ENCODE results near the gene LCAT. TPM values are rescaled to one million over a fixed set of nuclear protein-coding genes. Genes with fewer than 3 reads are reported as not detected.

Gene LCAT
- total and polyA plus RNA-seq, 9 of the 15 experiments (the other 6 are each of a cell fraction or from before 2014, with no cell fraction given) = 0.46 to 21.0 (median 5.0) TPM

GRCh38 chr16:67942510-67943255 is 1.2 kb downstream of the LCAT start:
- Histone ChIP-seq H3K4me1 (replicated peaks in 1 of 2; ENCODE audit: control insufficient read depth in 2 of 2, insufficient read depth in 2 of 2, low read length in 2 of 2) (peaks cover 10 to 70% of the 10 kb centered on the region in 2 experiments; a peak in 4 of 5 replicates), H3K9me1 (ENCODE audit: control insufficient read depth, insufficient read depth, low read length) (no peaks in the 10 kb centered on the region), H3K79me2 (ENCODE audit: control insufficient read depth, insufficient read depth, low read length) (no peaks in the 10 kb centered on the region), H3K9me3 (replicated peaks; ENCODE audit: control insufficient read depth, insufficient read depth, low read depth, low read length) (no peaks in the 10 kb centered on the region; the same call in 1 of the 2 replicates), H3K27ac (ENCODE audit: extremely low read depth, low read depth, low read length) (no peak overlapping the region), H3K4me3 (no peak overlapping the region), H2AFZ (ENCODE audit: low read depth, low read length) (no peak overlapping the region), H3K9ac (ENCODE audit: insufficient read depth in 1 of 2, low read depth in 2 of 2, low read length in 2 of 2) (no peak overlapping the region), H3K36me3 (ENCODE audit: control insufficient read depth, insufficient read depth, low read length) (peaks cover 67% of the 10 kb centered on the region; the same call in 2 of the 3 replicates), H3K4me2 (ENCODE audit: insufficient read depth, low read length) (no peak overlapping the region), H3K27me3 (ENCODE audit: control insufficient read depth in 2 of 2, insufficient read depth in 2 of 2, low read length in 2 of 2) (no peaks in the 10 kb centered on the region), H4K20me1 (replicated peaks; ENCODE audit: control insufficient read depth, insufficient read depth, low read length) (peaks cover 16% of the 10 kb centered on the region; the same call in 1 of the 2 replicates)
- peak; percentile 7 for ATAC-seq
- no TSS peak for BruUV-seq (replicated peaks)
- DNase-seq (ENCODE audit: extremely low read depth in 1 of 4, low spot score in 3 of 4) = no peak
- ChIA-PET POLR2A (interaction anchor here (0.6 to 2.4 kb wide), 6 partner anchors 11 to 286 kb away, joined by 3 to 9 read pairs (median 4); partner anchors contain the start of gene CTRL), CTCF (ENCODE audit: low intra/inter-chr PET ratio) (interaction anchor here (1.4 kb wide), 1 partner anchor 126 kb away, joined by 6 read pairs; no protein-coding TSS in a partner anchor)
- in situ Hi-C loops (cut with MboI) = no loop called here
- intact Hi-C loops (cut with micrococcal nuclease) = no loop called here
- no peak for FAIRE-seq
- WGBS (ENCODE audit: insufficient coverage, low coverage, missing lambda C conversion rate) = 89% methylated on average over 20 of the region's 27 CpGs
- TF ChIP-seq RBFOX2 (IDR thresholded peaks at IDR 0.05; ENCODE audit: low read depth, low read length) (peak; percentile 43; the same call in 1 of the 2 replicates), CLOCK (CRISPR knock-in tag; IDR thresholded peaks at IDR 0.05; ENCODE audit: borderline replicate concordance) (no peak), PCBP2 (IDR thresholded peaks at IDR 0.05; ENCODE audit: low read depth, low read length, poor library complexity, severe bottlenecking) (no peak), SIX5 (IDR thresholded peaks at IDR 0.05; ENCODE audit: borderline replicate concordance in 1 of 2, insufficient read depth in 1 of 2, low read depth in 1 of 2, low read length in 2 of 2) (no peak), POLR2G (IDR thresholded peaks at IDR 0.05; ENCODE audit: low read depth, low read length) (peak; percentile 75), RBM22 (IDR thresholded peaks at IDR 0.05; ENCODE audit: low read depth, low read length, poor library complexity, severe bottlenecking) (no peak), ZBTB33 (CRISPR knock-in tag; IDR thresholded peaks at IDR 0.05) (peak; percentile 80)
